ENCODE data around the gene BRMS1.

DNA sequence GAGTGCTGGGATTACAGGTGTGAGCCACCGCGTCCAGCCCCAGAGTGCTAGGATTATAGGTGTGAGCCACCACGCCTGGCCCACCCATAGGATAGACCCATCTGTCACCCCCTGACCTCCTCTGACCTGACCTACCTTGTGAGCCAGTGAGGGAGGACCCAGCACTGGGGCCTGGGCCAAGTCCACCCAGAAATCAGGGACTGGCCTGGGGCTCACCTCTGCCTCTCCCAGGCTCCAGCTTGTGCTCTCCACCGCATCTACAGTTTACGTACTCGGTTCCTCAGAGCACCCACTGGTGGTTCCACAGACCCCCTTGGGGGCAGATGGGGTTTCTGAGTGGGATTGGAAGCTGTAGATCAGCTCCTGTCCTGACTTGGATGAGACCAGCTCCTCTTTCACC, 20.3 kb upstream of the BRMS1 start:
- TF ChIP-seq EZH2 (IDR thresholded peaks at IDR 0.05; ENCODE audit: insufficient read depth, poor library complexity, severe bottlenecking) = no peak
- TF ChIP-seq EZH2phosphoT487 (IDR thresholded peaks at IDR 0.05; ENCODE audit: insufficient read depth, low read depth) = no peak
